GM12878 (cell line): ENCODE measurements around the gene PSENEN. TPM values are rescaled to one million over a fixed set of nuclear protein-coding genes. Genes with fewer than 3 reads are reported as not detected.

ENCODE experiments used
- ATAC-seq: fragments of 200-7000 bp; cut with Tn5 transposase; 3 replicates; pipeline ENCODE4 v1.9.1; 2020; ENCODE audit warnings: mild to moderate bottlenecking, moderate library complexity
- BruUV-seq: library from RNA; stranded (reverse); fragments of 400-500 nt; replicated peaks from 2 replicates; lab custom pipeline; 2021; lab: Mats Ljungman, UMichigan
- CTCF ChIA-PET: fragments of 300-600 bp; sonication (Branson Sonifier 250); formaldehyde crosslinking; extraction: SDS; loops from one replicate; lab custom pipeline; 2021; ENCODE audit warnings: inconsistent platforms; lab: Yijun Ruan, JAX
- POLR2A ChIA-PET: fragments of 350-600 bp; formaldehyde crosslinking; extraction: SDS; loops from one replicate; lab custom pipeline; 2021; ENCODE audit warnings: inconsistent platforms; lab: Charles Lee
- RAD21 ChIA-PET: fragments of 300-600 bp; sonication (Branson Sonifier 250); formaldehyde crosslinking; loops from one replicate; lab custom pipeline; 2023; ENCODE audit warnings: antibody characterized with exemption; ENCODE audit not compliant: unreplicated experiment; lab: Charles Lee
- SMC1A ChIA-PET: fragments of 300-600 bp; sonication (Branson Sonifier 250); formaldehyde crosslinking; loops from one replicate; lab custom pipeline; 2023; ENCODE audit not compliant: unreplicated experiment, uncharacterized antibody; lab: Charles Lee
- DNase-seq: peaks from one replicate; pipeline ENCODE4 v3.0.0-alpha.2; 2011; ENCODE audit warnings: low read depth, low spot score
- FAIRE-seq: peaks from 3 replicates; lab custom pipeline; 2011; peaks lifted over from hg19 to GRCh38; lab: Jason Lieb, UNC
- H2AFZ ChIP-seq: 2 replicates; pipeline ENCODE4 v1.6.0; 2011; ENCODE audit warnings: low read depth, low read length, control low read depth; ENCODE audit not compliant: control insufficient read depth
- H3K27ac ChIP-seq: 2 replicates; pipeline ENCODE4 v1.5.1; 2011; ENCODE audit warnings: control low read depth; ENCODE audit not compliant: control insufficient read depth, insufficient read depth
- H3K27me3 ChIP-seq, 2 experiments: replicated peaks in 1 of 2; 2 replicates each; pipeline versions ENCODE4 v1.6.0 to v1.6.1; 2011; ENCODE audit warnings: low read length in 1 of 2; ENCODE audit not compliant: control insufficient read depth in 2 of 2, insufficient read depth in 2 of 2
- H3K36me3 ChIP-seq, 2 experiments: 2 replicates each; pipeline ENCODE4 v1.5.1; 2011; ENCODE audit warnings: low read length in 1 of 2; ENCODE audit not compliant: control insufficient read depth in 2 of 2, insufficient read depth in 2 of 2
- H3K4me1 ChIP-seq: 2 replicates; pipeline ENCODE4 v1.6.1; 2011; ENCODE audit warnings: mild to moderate bottlenecking, low read length, moderate library complexity, mixed read lengths; ENCODE audit not compliant: control insufficient read depth, insufficient read depth
- H3K4me2 ChIP-seq: 2 replicates; pipeline ENCODE4 v1.6.0; 2011; ENCODE audit warnings: control low read depth; ENCODE audit not compliant: control insufficient read depth, insufficient read depth
- H3K4me3 ChIP-seq: fragments of 200-600 bp; sonication (generic); 2 replicates; pipeline ENCODE4 v1.5.1; 2016
- H3K79me2 ChIP-seq: 2 replicates; pipeline ENCODE4 v1.6.0; 2011; ENCODE audit warnings: low read length; ENCODE audit not compliant: control insufficient read depth, insufficient read depth
- H3K9ac ChIP-seq: 2 replicates; pipeline ENCODE4 v1.8.0; 2011; ENCODE audit warnings: low read length, control low read depth, mixed read lengths; ENCODE audit not compliant: control insufficient read depth, insufficient read depth
- H3K9me3 ChIP-seq: replicated peaks from 3 replicates; pipeline ENCODE4 v1.5.1; 2011; ENCODE audit warnings: mild to moderate bottlenecking, low read length; ENCODE audit not compliant: control insufficient read depth, insufficient read depth
- H4K20me1 ChIP-seq: 2 replicates; pipeline ENCODE4 v1.6.0; 2011; ENCODE audit not compliant: control insufficient read depth, insufficient read depth
- CBX3 ChIP-seq: fragments of 200-600 bp; sonication (generic); IDR thresholded peaks from 2 replicates; pipeline ENCODE4 v1.6.1; 2016; ENCODE audit warnings: low read depth, borderline replicate concordance
- EP300 ChIP-seq, 2 experiments: fragments of 150-350 bp in 1 of 2; IDR thresholded peaks; 2 replicates each; pipeline ENCODE4 v1.6.1; 2011 to 2012; ENCODE audit warnings: low read depth in 2 of 2, low read length in 2 of 2, borderline replicate concordance in 1 of 2, improper control_type of control experiment in 1 of 2, inconsistent platforms in 1 of 2; ENCODE audit not compliant: control insufficient read depth in 1 of 2
- ESRRA ChIP-seq: IDR thresholded peaks from 2 replicates; pipeline ENCODE4 v1.6.1; 2012; ENCODE audit warnings: mild to moderate bottlenecking, low read length, improper control_type of control experiment
- NR2C1 ChIP-seq: fragments of 450-650 bp; IDR thresholded peaks from 2 replicates; pipeline ENCODE4 v1.6.1; 2017; ENCODE audit warnings: antibody characterized with exemption, mild to moderate bottlenecking, moderate library complexity
- NRF1 ChIP-seq: conservative IDR thresholded peaks from 2 replicates; pipeline ENCODE4 v1.6.1; 2011; ENCODE audit warnings: mild to moderate bottlenecking, low read depth, low read length, improper control_type of control experiment
- PML ChIP-seq: IDR thresholded peaks from 2 replicates; pipeline ENCODE4 v1.6.1; 2012; ENCODE audit warnings: low read length, inconsistent platforms
- SMAD5 ChIP-seq: IDR thresholded peaks from 2 replicates; pipeline ENCODE4 v1.6.1; 2016; ENCODE audit warnings: antibody characterized with exemption, low read depth
- WRNIP1 ChIP-seq: IDR thresholded peaks from 2 replicates; pipeline ENCODE4 v1.6.1; 2011; ENCODE audit warnings: low read depth, low read length, improper control_type of control experiment, borderline replicate concordance
- YBX1 ChIP-seq: fragments of 450-650 bp; IDR thresholded peaks from 2 replicates; pipeline ENCODE4 v1.6.1; 2016; ENCODE audit warnings: antibody characterized with exemption
- ZSCAN29 ChIP-seq: fragments of 450-650 bp; IDR thresholded peaks from 2 replicates; pipeline ENCODE4 v1.6.1; 2017; ENCODE audit warnings: mild to moderate bottlenecking, moderate library complexity
- WGBS: methylation state at CpG from one replicate; pipeline ENCODE4 v1.1.6; 2016; ENCODE audit warnings: low lambda C conversion rate; ENCODE audit not compliant: insufficient replicate concordance, insufficient coverage; ENCODE audit errors: missing lambda C conversion rate; 5-methylcytosine and 5-hydroxymethylcytosine counted together
- in situ Hi-C: fragments of 300-500 bp; cut with MboI; formaldehyde crosslinking; loops from 9 replicates; pipeline ENCODE4 v1.14.3; 2018; ENCODE audit warnings: mixed read lengths
- intact Hi-C: fragments of 100-400 bp; cut with micrococcal nuclease; formaldehyde crosslinking; loops from one replicate; pipeline ENCODE4 v1.14.2; 2022; ENCODE audit not compliant: unreplicated experiment
- polyA plus RNA-seq, 11 experiments: library from polyadenylated mRNA; depleted of rRNA in 4 of 11; unstranded in 6 of 11; stranded (reverse) in 5 of 11; fragments of >200 nt; fragmentation: Nextera tagmentation in 4 of 11; fragmentation: Illumina TruSeq in 1 of 11; extraction: Ambion mirVana in 4 of 11; extraction: Trizol in 1 of 11; gene quantifications; 1 replicate in 1 of 11; 2 replicates in 10 of 11; pipeline versions ENCODE4 v1.2.1 to v1.2.3, GENCODE V29; 2011 to 2016; ENCODE audit warnings: inconsistent platforms in 2 of 11, missing spikeins in 2 of 11, low read depth in 1 of 11
- total RNA-seq, 4 experiments: library from RNA; depleted of rRNA in 3 of 4; stranded (reverse); fragments of >200 nt in 3 of 4; fragmentation: Illumina TruSeq in 1 of 4; extraction: Trizol in 1 of 4; gene quantifications; 2 replicates each; pipeline versions ENCODE4 v1.2.1 to v1.2.3, GENCODE V29; 2013 to 2021
- TF ChIP-seq, protein P1 (sequence below): IDR thresholded peaks from 2 replicates; pipeline ENCODE4 v1.6.1; 2012; ENCODE audit warnings: mild to moderate bottlenecking, low read depth, low read length
- TF ChIP-seq, protein P2 (sequence below): fragments of 450-650 bp; IDR thresholded peaks from 2 replicates; pipeline ENCODE4 v1.6.1; 2017; ENCODE audit warnings: mild to moderate bottlenecking, moderate library complexity
- TF ChIP-seq, protein P3 (sequence below): fragments of 150-350 bp; IDR thresholded peaks from 2 replicates; pipeline ENCODE4 v1.6.1; 2016; ENCODE audit warnings: low read depth, low read length

PSENEN gene
- total and polyA plus RNA-seq, 10 of the 15 experiments (the other 5 are each of a cell fraction or from before 2014, with no cell fraction given): 14.4 to 178 (median 43.5) TPM

GRCh38 chr19:35768082-35768421 lies 22.6 kb downstream of the PSENEN start:
- Histone ChIP-seq H3K9me3 (no peaks in the 10 kb centered on the region), H4K20me1 (no peaks in the 10 kb centered on the region), H2AFZ (no peak overlapping the region), H3K4me2 (no peak overlapping the region), H3K27me3 (no peaks in the 10 kb centered on the region), H3K9ac (no peak overlapping the region), H3K4me1 (no peaks in the 10 kb centered on the region), H3K27ac (no peak overlapping the region), H3K4me3 (no peak overlapping the region), H3K36me3 (peaks cover 0 to 6% of the 10 kb centered on the region in 2 experiments; a peak in 2 of 4 replicates), H3K79me2 (no peaks in the 10 kb centered on the region)
- DNase-seq (no peak), FAIRE-seq (no peak), ATAC-seq (no peak)
- ChIA-PET RAD21 (no interaction called here), POLR2A (no interaction called here), CTCF (no interaction called here), SMC1A (no interaction called here)
- no TSS peak for BruUV-seq
- in situ Hi-C loops (no loop called here), intact Hi-C loops (no loop called here)
- 91% methylated on average over 15 of the region's 15 CpGs for WGBS
- TF ChIP-seq NR2C1 (no peak), YBX1 (no peak), EP300 (IDR thresholded peaks at IDR 0.05; ENCODE audit: borderline replicate concordance in 1 of 2, control insufficient read depth in 1 of 2, low read depth in 2 of 2, low read length in 2 of 2) (no peak), ZSCAN29 (no peak), NRF1 (no peak), ESRRA (no peak), CBX3 (no peak), PML (no peak), SMAD5 (no peak), WRNIP1 (no peak)
- TF ChIP-seq, protein P1, sequence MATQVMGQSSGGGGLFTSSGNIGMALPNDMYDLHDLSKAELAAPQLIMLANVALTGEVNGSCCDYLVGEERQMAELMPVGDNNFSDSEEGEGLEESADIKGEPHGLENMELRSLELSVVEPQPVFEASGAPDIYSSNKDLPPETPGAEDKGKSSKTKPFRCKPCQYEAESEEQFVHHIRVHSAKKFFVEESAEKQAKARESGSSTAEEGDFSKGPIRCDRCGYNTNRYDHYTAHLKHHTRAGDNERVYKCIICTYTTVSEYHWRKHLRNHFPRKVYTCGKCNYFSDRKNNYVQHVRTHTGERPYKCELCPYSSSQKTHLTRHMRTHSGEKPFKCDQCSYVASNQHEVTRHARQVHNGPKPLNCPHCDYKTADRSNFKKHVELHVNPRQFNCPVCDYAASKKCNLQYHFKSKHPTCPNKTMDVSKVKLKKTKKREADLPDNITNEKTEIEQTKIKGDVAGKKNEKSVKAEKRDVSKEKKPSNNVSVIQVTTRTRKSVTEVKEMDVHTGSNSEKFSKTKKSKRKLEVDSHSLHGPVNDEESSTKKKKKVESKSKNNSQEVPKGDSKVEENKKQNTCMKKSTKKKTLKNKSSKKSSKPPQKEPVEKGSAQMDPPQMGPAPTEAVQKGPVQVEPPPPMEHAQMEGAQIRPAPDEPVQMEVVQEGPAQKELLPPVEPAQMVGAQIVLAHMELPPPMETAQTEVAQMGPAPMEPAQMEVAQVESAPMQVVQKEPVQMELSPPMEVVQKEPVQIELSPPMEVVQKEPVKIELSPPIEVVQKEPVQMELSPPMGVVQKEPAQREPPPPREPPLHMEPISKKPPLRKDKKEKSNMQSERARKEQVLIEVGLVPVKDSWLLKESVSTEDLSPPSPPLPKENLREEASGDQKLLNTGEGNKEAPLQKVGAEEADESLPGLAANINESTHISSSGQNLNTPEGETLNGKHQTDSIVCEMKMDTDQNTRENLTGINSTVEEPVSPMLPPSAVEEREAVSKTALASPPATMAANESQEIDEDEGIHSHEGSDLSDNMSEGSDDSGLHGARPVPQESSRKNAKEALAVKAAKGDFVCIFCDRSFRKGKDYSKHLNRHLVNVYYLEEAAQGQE: no peak
- TF ChIP-seq, protein P2, sequence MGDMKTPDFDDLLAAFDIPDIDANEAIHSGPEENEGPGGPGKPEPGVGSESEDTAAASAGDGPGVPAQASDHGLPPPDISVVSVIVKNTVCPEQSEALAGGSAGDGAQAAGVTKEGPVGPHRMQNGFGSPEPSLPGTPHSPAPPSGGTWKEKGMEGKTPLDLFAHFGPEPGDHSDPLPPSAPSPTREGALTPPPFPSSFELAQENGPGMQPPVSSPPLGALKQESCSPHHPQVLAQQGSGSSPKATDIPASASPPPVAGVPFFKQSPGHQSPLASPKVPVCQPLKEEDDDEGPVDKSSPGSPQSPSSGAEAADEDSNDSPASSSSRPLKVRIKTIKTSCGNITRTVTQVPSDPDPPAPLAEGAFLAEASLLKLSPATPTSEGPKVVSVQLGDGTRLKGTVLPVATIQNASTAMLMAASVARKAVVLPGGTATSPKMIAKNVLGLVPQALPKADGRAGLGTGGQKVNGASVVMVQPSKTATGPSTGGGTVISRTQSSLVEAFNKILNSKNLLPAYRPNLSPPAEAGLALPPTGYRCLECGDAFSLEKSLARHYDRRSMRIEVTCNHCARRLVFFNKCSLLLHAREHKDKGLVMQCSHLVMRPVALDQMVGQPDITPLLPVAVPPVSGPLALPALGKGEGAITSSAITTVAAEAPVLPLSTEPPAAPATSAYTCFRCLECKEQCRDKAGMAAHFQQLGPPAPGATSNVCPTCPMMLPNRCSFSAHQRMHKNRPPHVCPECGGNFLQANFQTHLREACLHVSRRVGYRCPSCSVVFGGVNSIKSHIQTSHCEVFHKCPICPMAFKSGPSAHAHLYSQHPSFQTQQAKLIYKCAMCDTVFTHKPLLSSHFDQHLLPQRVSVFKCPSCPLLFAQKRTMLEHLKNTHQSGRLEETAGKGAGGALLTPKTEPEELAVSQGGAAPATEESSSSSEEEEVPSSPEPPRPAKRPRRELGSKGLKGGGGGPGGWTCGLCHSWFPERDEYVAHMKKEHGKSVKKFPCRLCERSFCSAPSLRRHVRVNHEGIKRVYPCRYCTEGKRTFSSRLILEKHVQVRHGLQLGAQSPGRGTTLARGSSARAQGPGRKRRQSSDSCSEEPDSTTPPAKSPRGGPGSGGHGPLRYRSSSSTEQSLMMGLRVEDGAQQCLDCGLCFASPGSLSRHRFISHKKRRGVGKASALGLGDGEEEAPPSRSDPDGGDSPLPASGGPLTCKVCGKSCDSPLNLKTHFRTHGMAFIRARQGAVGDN: no peak
- TF ChIP-seq, protein P3, sequence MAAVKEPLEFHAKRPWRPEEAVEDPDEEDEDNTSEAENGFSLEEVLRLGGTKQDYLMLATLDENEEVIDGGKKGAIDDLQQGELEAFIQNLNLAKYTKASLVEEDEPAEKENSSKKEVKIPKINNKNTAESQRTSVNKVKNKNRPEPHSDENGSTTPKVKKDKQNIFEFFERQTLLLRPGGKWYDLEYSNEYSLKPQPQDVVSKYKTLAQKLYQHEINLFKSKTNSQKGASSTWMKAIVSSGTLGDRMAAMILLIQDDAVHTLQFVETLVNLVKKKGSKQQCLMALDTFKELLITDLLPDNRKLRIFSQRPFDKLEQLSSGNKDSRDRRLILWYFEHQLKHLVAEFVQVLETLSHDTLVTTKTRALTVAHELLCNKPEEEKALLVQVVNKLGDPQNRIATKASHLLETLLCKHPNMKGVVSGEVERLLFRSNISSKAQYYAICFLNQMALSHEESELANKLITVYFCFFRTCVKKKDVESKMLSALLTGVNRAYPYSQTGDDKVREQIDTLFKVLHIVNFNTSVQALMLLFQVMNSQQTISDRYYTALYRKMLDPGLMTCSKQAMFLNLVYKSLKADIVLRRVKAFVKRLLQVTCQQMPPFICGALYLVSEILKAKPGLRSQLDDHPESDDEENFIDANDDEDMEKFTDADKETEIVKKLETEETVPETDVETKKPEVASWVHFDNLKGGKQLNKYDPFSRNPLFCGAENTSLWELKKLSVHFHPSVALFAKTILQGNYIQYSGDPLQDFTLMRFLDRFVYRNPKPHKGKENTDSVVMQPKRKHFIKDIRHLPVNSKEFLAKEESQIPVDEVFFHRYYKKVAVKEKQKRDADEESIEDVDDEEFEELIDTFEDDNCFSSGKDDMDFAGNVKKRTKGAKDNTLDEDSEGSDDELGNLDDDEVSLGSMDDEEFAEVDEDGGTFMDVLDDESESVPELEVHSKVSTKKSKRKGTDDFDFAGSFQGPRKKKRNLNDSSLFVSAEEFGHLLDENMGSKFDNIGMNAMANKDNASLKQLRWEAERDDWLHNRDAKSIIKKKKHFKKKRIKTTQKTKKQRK: no peak
